ENCODE measurements around the gene SULT2B1.

The SULT2B1 gene

GRCh38 chr19:48518207-48518606, 33.8 kb upstream of the SULT2B1 start:
- TF ChIP-seq CTCF (IDR thresholded peaks at IDR 0.05) = no peak

- TF ChIP-seq CTCF (IDR thresholded peaks at IDR 0.05) = no peak
These were observed 31.8 kb upstream of the SULT2B1 start for GRCh38 chr19:48520134-48520533.

GRCh38 chr19:48524221-48524620, 27.8 kb upstream of the SULT2B1 start:
- no peak for TF ChIP-seq CTCF (IDR thresholded peaks at IDR 0.05)

- TF ChIP-seq CTCF (IDR thresholded peaks at IDR 0.05) = no peak
These were observed 27.2 kb upstream of the SULT2B1 start for GRCh38 chr19:48524732-48525131.

GRCh38 chr19:48529156-48529555, 22.8 kb upstream of the SULT2B1 start:
- TF ChIP-seq CTCF (IDR thresholded peaks at IDR 0.05) = no peak

GRCh38 chr19:48530066-48530720, 21.8 kb upstream of the SULT2B1 start:
- no peak for TF ChIP-seq CTCF (IDR thresholded peaks at IDR 0.05)

- TF ChIP-seq CTCF (IDR thresholded peaks at IDR 0.05) = no peak
These were observed 21.2 kb upstream of the SULT2B1 start for GRCh38 chr19:48530770-48531169.

GRCh38 chr19:48533770-48534169, 18.2 kb upstream of the SULT2B1 start:
- TF ChIP-seq CTCF (IDR thresholded peaks at IDR 0.05) = no peak
